NCI-H774 (cell line): Measurements from ENCODE around the gene TMPRSS9.

Experiments
- DNase-seq: peaks from one replicate; lab custom pipeline; 2025; lab: John Stamatoyannopoulos, UW

Gene TMPRSS9

GRCh38 chr19:2329501-2329916, 30.6 kb upstream of the TMPRSS9 start:
- no peak for DNase-seq

DNA sequence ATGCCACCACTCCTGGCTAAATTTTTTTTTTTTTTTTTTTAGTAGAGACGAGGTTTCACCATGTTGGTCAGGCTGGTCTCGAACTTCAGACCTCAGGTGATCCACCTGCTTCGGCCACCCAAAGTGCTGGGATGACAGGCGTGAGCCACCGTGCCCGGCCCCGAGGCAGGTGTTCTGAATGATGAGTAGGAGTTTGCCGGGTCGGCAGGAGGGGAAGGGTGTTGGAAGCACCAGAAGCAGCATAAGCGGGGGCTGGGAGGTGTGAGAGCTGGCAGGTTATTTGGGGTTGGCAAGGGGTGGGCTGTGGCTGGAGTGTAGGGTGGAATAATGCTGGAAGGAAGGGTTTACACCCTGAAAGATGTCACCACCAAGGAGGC, 29.8 kb upstream of the TMPRSS9 start:
- DNase-seq: no peak

GRCh38 chr19:2330632-2331284, 29.3 kb upstream of the TMPRSS9 start:
- DNase-seq: peak; percentile 17

- no peak for DNase-seq
Measured at GRCh38 chr19:2331601-2332246, 28.3 kb upstream of the TMPRSS9 start.

DNA sequence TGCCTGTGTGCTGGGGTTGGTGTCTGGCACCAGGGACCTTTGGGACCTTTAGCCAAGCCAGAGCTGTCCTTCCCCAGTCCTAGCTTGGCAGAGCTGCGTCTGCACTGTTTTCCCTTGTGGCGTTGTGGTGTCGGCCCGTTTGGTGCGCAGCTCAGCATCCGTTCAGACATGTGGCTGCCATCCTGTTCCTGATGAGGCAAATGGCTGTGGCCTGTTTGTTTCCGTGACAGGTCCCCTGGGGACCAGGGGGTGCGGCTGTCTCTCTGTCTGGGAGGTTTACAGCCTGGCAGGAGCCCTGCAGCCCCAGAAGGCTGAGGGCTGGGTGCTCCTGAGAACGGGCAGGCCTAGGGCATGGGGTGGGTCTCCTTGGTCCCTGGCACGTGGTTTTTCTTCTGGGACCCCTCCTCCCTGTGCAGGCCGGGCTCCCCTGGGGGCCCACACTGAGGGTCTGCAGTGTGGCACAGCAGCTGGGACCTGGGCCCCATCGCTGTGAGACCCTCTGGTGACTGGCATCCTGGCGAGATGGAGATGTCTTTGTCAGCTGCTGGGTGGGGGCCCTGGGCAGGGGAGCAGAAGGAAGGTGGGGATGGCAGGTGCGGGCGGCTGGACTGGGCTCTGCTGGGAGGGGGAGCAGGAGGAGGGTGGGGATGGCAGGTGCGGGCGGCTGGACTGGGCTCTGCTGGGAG, 27.6 kb upstream of the TMPRSS9 start:
- DNase-seq: no peak

- DNase-seq: peak; percentile 94
Measured at GRCh38 chr19:2333027-2333806, 26.8 kb upstream of the TMPRSS9 start.

- DNase-seq: no peak
Measured at GRCh38 chr19:2333807-2334211, 26.3 kb upstream of the TMPRSS9 start.

DNA sequence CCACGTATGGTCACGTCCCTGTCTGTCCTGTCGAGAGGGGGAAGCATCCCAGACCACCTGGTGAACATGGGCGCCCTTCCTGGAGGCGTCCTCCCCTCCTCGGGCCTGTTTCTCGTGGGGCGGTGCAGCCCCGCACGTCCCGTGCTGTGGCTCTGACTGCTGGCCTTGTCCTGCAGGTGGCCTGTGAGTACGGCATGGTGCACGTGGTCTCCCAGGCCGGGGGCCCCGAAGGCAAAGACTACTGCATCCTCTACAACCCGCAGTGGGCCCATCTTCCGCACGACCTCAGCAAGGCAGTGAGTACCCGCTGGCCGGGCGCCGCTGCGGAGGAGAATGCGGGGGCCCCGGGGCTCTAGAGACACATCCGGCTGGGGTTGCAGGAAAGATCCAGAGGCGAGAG, 25.6 kb upstream of the TMPRSS9 start:
- no peak for DNase-seq

GRCh38 chr19:2334986-2335846, 24.8 kb upstream of the TMPRSS9 start:
- no peak for DNase-seq

GRCh38 chr19:2335848-2336247, 24.2 kb upstream of the TMPRSS9 start:
- no peak for DNase-seq

GRCh38 chr19:2336528-2337328, 23.3 kb upstream of the TMPRSS9 start:
- no peak for DNase-seq

DNA sequence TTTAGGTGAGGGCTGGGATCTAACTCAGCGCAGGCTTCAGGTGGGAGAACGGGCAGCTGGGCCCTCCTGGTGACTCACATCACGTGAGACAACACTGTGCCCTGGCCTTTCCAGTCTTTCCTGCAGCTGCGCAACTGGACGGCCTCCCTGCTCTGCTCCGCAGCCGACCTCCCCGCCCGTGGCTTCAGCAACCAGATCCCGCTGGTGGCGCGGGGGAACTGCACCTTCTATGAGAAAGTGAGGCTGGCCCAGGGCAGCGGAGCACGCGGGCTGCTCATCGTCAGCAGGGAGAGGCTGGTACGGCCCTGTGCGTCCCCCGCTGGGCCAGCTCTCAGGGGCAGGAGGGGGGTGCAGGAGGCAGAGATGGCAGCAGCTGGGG, 22.7 kb upstream of the TMPRSS9 start:
- no peak for DNase-seq

- DNase-seq: no peak
Measured at GRCh38 chr19:2338055-2338615, 21.9 kb upstream of the TMPRSS9 start.

DNA sequence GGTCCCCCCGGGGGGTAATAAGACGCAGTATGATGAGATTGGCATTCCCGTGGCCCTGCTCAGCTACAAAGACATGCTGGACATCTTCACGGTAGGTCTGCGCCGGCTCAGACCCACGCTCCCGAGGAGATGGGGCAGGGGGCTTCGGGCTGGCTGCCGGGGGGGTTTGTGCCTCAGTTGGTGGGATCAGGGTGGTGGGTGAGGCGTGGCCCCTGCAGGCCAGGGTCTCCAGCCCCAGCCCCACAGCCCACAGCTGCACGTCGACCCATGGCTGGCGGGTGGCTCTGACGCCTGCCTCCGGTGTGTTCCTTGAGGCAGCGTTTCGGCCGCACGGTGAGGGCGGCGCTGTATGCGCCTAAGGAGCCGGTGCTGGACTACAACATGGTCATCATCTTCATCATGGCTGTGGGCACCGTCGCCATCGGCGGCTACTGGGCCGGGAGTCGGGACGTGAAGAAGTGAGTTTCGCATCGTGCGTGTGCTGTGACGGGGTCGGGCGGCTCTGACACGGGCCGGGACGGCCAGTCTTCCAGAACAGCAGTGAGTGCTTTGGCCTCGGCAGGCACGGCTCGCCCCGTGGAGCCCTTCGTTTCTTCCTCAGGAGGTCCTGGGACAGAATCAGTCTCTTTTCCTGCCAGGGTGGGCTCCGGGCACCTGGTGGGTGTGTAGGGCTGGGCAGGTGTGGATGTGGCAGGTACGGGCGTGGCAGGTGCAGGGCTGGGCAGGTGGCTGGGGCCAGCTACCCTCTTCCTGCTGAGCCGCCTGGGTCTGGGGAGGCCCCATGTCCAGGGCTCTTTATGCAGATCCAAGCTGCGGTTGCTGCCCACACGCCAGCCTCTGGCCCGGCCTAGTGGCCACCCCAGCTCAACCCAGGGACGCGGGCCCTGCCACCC, 21.1 kb upstream of the TMPRSS9 start:
- no peak for DNase-seq

GRCh38 chr19:2339644-2340310, 20.3 kb upstream of the TMPRSS9 start:
- no peak for DNase-seq

DNA sequence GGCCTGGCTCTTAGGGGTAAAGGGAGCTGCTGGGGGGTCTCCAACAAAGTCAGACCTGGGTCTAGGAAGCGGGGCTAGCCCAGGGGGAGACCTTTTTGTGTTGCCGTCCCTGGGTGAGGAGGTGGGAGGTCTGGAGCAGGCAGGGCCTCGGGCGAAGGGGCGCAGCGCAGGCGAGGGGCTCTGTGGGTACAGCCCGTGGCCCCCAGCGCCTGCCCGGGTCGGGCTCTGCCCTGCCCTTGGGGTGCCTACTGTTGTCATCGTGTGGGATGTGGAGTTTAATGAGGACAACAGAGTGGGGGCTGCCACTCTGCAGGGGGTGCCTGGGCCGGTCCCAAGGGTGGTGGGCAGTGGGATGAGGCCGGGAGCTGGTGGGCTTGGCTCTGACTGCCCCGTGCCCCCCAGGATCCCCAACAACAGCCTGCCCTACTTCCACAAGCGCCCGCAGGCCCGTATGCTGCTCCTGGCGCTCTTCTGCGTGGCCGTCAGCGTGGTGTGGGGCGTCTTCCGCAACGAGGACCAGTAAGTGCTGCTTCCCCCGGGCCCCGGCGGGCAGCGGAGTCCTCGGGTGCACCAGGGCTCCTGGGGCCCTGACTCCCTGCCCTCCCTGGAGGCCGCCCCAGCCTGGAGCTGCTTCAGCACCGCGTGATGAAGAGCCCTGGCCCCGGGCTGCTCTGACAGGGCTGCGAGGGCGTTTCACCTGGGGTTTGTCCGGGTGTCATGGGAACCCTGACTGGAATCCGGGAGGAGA, 19.4 kb upstream of the TMPRSS9 start:
- no peak for DNase-seq

DNA sequence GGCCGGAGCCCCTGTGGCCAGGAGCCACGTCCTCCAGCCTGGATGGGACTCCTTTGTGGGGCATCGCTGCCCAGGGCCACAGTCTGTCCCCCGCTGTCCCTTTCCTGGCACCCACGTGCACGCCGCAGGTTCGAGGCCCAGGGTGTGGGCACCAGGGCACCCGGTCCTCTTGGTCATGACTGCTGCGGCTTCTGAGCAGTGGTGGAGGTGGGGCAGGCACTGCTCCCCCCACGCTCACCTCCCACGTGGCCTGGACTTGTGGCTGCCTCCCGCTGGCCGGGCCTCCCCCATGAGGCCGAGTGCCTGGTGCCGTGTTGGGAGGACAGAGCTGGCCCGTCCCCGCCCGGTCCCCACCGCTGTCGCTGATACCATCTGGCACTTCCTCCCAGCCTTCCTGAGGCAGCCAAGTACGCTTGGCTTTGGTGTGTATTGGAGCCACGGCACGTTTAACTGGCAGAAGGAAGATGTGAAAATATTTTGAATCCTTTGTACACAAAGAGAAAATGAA, 18.8 kb upstream of the TMPRSS9 start:
- DNase-seq: no peak

- no peak for DNase-seq
Measured at GRCh38 chr19:2341982-2342381, 18.1 kb upstream of the TMPRSS9 start.
